Stimulated activated CD4-positive, alpha-beta T cell treated with anti-CD3 and anti-CD28 coated beads, Interleukin-4, amount 100 ng/mL, for 1 hour (primary cell): ENCODE measurements around the gene FIGNL2.
A peak's percentile ranks its signal among the peaks of the same experiment; 100 is the strongest.
"Not testable (repeated sequence)": the region's sequence is repeated elsewhere in the genome, so short reads cannot be mapped to it uniquely, and the experiment has no call there.

Source experiments
- DNase-seq: peaks from one replicate; pipeline ENCODE4 v3.0.0-alpha.2; 2020

FIGNL2 gene

GRCh38 chr12:51832354-51833107, 16.0 kb downstream of the FIGNL2 start:
- no peak for DNase-seq

- DNase-seq: not testable (repeated sequence)
These were observed 16.7 kb downstream of the FIGNL2 start for GRCh38 chr12:51831817-51832216.

GRCh38 chr12:51829641-51830040, 18.9 kb downstream of the FIGNL2 start:
- DNase-seq: no peak

- DNase-seq: no peak
These were observed 19.5 kb downstream of the FIGNL2 start for GRCh38 chr12:51829011-51829481.

- DNase-seq: peak; percentile 56
These were observed 20.3 kb downstream of the FIGNL2 start for GRCh38 chr12:51827925-51828818.

- no peak for DNase-seq
These were observed 21.6 kb downstream of the FIGNL2 start for GRCh38 chr12:51826881-51827280.

GRCh38 chr12:51825216-51825615, 23.3 kb downstream of the FIGNL2 start:
- no peak for DNase-seq

- no peak for DNase-seq
These were observed 24.5 kb downstream of the FIGNL2 start for GRCh38 chr12:51823875-51824565.

GRCh38 chr12:51822956-51823355, 25.6 kb downstream of the FIGNL2 start:
- no peak for DNase-seq

- no peak for DNase-seq
These were observed 26.3 kb downstream of the FIGNL2 start for GRCh38 chr12:51822261-51822616.

- peak; percentile 53 for DNase-seq
These were observed 26.9 kb downstream of the FIGNL2 start for GRCh38 chr12:51821440-51822260.

- DNase-seq: peak; percentile 88
These were observed 27.7 kb downstream of the FIGNL2 start for GRCh38 chr12:51820526-51821439.

GRCh38 chr12:51819736-51820525, 28.6 kb downstream of the FIGNL2 start:
- DNase-seq: no peak

GRCh38 chr12:51818566-51819300, 29.8 kb downstream of the FIGNL2 start:
- no peak for DNase-seq

GRCh38 chr12:51818086-51818485, 30.4 kb downstream of the FIGNL2 start:
- DNase-seq: no peak

GRCh38 chr12:51817027-51817953, 31.2 kb downstream of the FIGNL2 start:
- DNase-seq: no peak

GRCh38 chr12:51815571-51815970, 32.9 kb downstream of the FIGNL2 start:
- no peak for DNase-seq

GRCh38 chr12:51814311-51815088, 34.0 kb downstream of the FIGNL2 start:
- peak; percentile 76 for DNase-seq
